H7 (cell line): ENCODE results near the gene PPP1R3A. TPM values are rescaled to one million over a fixed set of nuclear protein-coding genes. Genes with fewer than 3 reads are reported as not detected.

ENCODE experiments used
- DNase-seq: peaks from one replicate; pipeline ENCODE4 v3.0.0; 2012
- H3K27me3 ChIP-seq: 2 replicates; pipeline ENCODE4 v1.6.0; 2011; ENCODE audit warnings: mild to moderate bottlenecking, low read length; ENCODE audit not compliant: control insufficient read depth, insufficient read depth
- H3K36me3 ChIP-seq: replicated peaks from 2 replicates; pipeline ENCODE4 v1.5.1; 2011; ENCODE audit warnings: low read length; ENCODE audit not compliant: control insufficient read depth, insufficient read depth
- H3K4me3 ChIP-seq: 2 replicates; pipeline ENCODE4 v1.5.1; 2011; ENCODE audit warnings: low read depth, mild to moderate bottlenecking, control low read depth, low read length, moderate library complexity; ENCODE audit not compliant: insufficient read depth
- total RNA-seq: library from RNA; depleted of rRNA; stranded (reverse); fragments of >200 nt; shearing (Covaris generic); gene quantifications from 2 replicates; pipeline ENCODE4 v1.2.3, GENCODE V29; 2014

Gene PPP1R3A
- total RNA-seq, 1 experiment from 2014 or later = not detected

DNA sequence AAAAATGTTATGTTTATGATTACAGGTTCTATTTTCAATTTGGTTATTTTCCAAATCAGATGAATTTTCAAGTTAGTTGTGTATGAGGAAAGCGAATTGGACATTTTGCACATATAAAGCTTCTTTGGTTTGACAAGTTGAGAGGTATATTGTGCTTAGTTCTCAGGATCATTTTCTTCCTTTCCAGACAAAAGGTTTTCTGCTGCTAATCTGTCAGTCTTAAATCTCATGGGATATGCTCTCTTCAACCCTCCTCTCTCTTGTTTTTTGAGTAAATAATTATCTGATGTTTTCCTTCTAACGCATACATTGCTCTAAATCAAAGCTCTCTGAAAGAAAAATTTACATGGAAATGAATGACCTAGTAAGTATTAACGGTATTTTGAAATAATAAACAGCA is 77.9 kb downstream of the PPP1R3A start:
- no peaks in the 10 kb centered on the region for H3K36me3 ChIP-seq
- H3K4me3 ChIP-seq = no peak overlapping the region
- H3K27me3 ChIP-seq = no peaks in the 10 kb centered on the region
- DNase-seq = no peak

DNA sequence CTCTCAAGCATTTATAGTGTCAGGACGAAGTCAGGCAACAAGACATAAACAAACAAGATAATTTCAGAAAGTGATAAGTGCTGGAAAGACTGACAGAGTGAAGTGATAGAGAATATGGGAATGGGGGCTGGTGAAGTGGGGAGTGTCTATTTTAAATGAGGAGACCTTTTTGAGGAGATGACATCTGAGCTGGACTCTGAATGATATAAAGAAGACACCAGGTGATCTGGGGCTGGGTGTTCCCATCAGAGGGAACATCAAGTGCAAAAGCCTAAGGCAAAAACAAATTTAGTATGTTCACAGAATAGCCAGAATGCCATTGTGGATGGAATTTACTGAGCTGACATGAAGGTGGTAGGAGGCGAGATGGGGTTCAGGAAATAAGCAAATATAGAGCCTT is 83.4 kb downstream of the PPP1R3A start:
- Histone ChIP-seq H3K4me3 (no peak overlapping the region), H3K27me3 (no peaks in the 10 kb centered on the region), H3K36me3 (no peaks in the 10 kb centered on the region)
- no peak for DNase-seq

DNA sequence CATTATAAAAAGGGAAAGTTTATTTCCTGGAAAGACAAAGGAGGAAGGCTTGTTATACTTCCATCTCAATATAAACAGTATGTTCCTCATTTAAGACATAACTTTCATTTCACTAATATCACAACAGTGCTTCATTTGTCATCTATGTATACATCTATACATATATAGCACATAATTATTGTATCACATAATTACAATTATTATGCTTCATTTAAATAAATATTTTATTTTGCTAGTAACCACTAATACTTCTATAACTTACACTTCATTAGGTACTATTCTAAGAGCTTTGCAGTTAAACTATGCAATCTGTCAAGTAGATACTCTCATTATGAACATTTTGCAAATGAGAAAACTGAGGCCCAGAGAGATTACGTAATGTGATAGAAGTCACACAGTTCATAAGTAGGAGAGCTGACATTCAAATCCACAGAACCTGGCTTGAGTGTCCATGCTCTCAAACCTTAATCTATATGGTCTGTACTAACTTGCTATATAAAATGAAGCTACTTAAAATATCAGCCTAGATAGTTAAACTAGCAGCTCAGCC is 86.5 kb downstream of the PPP1R3A start:
- no peak for DNase-seq
- Histone ChIP-seq H3K27me3 (no peaks in the 10 kb centered on the region), H3K36me3 (no peaks in the 10 kb centered on the region), H3K4me3 (no peak overlapping the region)

DNA sequence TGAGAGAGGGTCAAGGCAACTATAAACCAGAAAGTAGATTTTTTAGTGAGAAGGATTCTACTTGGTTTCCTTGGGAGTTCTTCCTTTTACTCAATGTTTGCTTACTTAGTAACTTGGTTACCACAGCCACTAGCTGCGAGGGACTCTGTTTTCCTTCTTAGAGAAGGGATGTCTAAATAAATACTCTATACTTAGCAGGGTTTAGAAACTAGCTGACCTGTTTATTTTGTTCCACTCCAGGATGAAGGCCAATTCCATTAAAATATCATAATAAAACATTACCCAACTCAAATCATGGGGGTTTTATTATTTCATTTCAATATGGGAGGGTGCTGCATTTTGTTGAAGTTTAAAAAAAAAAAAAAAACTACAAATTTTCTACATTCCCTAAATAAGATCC is 87.3 kb downstream of the PPP1R3A start:
- Histone ChIP-seq H3K27me3 (no peaks in the 10 kb centered on the region), H3K4me3 (no peak overlapping the region), H3K36me3 (no peaks in the 10 kb centered on the region)
- DNase-seq = no peak

DNA sequence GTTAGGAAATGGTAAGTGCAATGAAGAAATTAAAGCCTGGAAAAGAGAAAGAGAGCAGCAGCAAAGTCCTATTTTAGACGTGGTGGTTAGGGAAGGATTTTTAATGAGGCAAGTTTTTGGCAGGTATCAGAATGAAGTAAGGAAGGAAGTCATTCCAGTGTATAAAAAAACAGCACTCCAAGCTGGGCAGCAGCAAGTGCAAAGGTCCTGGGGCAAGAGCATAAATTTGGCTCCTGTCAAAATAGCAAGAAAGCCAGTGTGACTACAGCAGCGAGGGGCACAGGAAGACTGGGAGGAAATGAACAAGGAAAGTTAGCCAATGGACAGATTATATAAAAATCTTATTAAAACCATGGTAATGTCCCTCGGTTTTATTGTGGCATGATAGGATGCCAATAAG is 90.2 kb downstream of the PPP1R3A start:
- no peaks in the 10 kb centered on the region for H3K27me3 ChIP-seq
- H3K4me3 ChIP-seq = no peak overlapping the region
- H3K36me3 ChIP-seq = no peaks in the 10 kb centered on the region
- no peak for DNase-seq
